Measurements from ENCODE around the gene ARL3.
"Not testable (repeated sequence)": the region's sequence is repeated elsewhere in the genome, so short reads cannot be mapped to it uniquely, and the experiment has no call there.

Gene ARL3

GRCh38 chr10:102735065-102735562 is 20.9 kb upstream of the ARL3 start:
- no peak for DNase-seq

- no peak for DNase-seq
These were observed 18.5 kb upstream of the ARL3 start for GRCh38 chr10:102732661-102733060.

- DNase-seq, result no peak
These were observed 17.1 kb upstream of the ARL3 start for GRCh38 chr10:102731222-102731800.

DNA sequence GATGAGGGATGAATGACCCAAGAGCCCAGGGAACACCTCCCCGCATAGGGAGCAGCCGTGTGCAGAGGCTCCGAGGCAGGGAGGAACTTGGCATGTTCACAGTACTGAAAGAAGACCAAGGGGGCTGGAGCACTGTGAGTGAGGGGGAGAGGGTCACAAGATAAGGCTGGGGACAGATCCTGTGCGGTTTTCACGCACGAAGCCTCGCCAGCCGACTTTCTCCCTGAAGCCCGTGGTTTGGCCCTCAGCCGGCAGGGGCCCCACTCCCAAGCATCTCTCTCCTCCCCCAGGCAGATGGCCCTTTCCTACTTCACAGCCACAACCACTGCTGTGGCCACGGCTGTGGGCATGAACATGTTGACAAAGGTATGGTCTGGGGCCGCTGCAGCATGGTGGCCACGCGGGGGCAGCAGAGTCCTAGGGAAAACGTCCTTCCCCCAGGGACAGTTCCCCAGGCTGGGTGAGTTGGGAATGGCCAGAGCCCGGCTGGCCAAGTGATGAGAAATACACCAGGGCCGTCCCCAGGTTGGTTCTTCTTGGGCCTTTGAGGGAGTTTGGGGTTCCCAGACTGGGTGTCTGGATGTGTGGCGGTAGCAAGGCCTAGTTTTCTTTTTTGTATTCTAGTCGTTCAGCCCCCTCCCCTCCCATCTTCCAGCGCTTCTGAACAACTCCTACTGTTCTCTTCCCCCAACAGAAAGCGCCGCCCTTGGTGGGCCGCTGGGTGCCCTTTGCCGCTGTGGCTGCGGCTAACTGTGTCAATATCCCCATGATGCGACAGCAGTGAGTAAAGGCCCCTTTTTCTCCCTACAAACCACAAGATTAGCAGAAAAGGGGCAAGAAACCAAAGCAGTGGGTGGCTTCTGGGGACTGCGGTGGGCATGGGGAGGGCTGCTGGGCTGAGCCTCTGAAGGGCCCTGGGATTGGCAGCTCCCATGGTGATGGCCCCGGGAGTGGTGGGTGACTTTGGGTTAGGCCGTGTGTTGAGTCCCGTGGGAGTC is 15.1 kb upstream of the ARL3 start:
- peak; percentile 78 for DNase-seq

- DNase-seq, result no peak
These were observed 13.0 kb upstream of the ARL3 start for GRCh38 chr10:102727037-102727818.

DNA sequence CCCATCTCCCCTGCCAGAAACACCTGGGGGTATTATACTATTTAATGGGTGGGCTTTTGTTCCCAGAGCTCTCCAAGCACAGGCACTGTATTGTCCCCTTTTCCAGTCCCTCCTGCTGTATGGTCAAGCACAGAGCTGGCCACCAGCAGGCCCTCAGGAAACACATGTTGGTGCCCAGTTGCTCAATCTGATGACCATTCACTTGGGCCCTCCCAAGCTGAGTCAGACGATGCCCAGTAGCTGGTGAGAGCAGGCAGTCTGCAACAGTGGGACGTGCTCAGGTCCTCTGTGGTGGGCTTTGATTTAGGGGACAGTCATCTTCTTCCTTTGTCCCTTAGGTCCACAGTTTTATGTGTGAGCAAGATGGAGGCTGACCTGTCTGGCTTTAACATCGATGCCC is 12.1 kb upstream of the ARL3 start:
- no peak for DNase-seq

DNA sequence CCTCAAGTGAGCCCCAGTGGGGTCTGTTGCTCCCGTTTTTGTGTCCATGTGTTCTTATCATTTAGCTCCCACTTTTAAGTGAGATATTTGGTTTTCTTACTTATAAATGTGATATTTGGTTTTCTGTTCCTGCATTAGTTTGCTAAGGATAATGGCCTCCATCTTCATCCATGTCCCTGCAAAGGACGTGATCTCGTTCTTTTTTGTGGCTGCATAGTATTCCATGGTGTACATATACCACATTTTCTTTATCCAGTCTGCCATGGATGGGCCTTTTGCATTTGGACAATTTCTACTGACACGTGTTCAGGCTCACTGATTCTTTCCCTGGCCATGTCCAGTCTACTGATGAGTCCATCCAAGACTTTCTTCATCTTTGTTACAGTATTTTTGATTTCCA is 9.8 kb upstream of the ARL3 start:
- no peak for DNase-seq

DNA sequence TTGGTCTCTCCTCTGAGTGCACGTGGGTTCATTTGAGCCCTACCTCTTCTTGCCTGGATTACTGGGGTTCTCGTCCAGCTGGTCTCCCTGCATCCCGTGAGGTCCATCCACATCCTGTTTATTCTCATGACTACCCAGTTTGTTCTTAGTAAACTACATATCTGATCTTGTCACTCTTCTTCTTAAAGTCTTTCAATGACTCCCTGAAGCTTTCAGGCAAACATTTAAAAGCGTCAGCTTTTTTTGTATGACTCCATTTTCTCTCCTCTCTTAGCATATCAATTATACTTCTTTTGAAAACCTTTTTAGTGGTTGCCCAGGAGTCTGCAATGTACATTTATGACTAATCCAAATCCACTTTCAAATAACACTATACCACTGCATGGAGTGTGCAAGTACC is 7.8 kb upstream of the ARL3 start:
- DNase-seq, result no peak

- DNase-seq, result no peak
These were observed 6.6 kb upstream of the ARL3 start for GRCh38 chr10:102720775-102721301.

DNA sequence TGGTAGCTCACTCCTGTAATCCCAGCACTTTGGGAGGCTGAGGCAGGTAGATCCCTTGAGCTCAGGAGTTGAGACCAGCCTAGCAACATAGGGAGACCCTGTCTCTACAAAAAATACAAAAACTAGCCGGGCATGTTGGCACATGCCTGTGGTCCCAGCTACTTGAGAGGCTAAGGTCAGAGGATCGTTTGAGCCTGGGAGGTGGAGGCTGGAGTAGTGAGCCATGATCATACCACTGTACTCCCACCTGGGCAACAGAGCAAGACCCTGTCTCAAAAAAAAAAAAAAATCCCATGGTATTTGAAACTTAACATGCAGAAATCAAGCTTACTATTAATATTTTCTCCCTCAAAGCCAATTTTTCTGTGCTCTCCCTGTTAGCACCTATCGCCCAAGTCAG is 6.1 kb upstream of the ARL3 start:
- DNase-seq, result no peak

DNA sequence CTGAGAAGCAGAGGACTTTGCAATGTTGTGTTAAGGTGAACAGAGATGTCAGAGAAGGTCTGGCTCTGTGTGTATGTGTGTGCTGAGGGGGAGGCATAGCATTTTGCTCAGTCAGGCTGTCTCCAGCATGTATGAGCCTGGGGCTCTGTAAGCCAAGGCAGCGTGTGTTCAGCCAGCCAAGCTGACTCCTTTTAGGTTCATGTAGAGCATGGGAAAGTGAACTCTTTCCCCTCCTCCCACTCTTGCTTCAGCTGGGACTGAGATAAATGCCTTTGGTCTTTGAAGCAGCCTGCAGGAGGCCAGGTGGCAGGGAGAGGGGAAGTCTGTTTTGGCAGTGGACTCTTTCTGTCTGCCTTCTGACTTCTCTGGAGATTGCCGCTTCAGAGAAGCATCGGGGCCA is 4.0 kb upstream of the ARL3 start:
- peak; percentile 48 for DNase-seq

GRCh38 chr10:102716900-102717565 is 2.8 kb upstream of the ARL3 start:
- DNase-seq, result not testable (repeated sequence)

- no peak for DNase-seq
These were observed 1.7 kb upstream of the ARL3 start for GRCh38 chr10:102715880-102716279.

GRCh38 chr10:102714621-102715455 is 641 bp upstream of the ARL3 start, which contains the start of gene SFXN2:
Gene SFXN2 (plus strand): TSS chr10:102714636. CDS start chr10:102726637, 12,001 bp downstream.
- peak; percentile 58 for DNase-seq

DNA sequence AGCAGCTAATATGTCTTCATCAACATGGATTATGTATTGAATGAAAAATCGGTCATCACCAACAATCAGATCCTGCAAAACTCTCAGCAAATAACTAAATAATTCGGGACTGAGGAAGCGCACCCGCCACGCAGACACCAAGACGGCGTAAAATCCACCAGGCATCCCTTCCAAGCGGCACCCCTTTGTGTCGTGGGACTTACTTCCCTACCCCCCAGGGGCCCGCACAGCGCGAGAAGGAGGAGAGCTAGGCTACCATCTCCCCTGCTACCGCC is 721 bp downstream of the ARL3 start:
- DNase-seq, result no peak

DNA sequence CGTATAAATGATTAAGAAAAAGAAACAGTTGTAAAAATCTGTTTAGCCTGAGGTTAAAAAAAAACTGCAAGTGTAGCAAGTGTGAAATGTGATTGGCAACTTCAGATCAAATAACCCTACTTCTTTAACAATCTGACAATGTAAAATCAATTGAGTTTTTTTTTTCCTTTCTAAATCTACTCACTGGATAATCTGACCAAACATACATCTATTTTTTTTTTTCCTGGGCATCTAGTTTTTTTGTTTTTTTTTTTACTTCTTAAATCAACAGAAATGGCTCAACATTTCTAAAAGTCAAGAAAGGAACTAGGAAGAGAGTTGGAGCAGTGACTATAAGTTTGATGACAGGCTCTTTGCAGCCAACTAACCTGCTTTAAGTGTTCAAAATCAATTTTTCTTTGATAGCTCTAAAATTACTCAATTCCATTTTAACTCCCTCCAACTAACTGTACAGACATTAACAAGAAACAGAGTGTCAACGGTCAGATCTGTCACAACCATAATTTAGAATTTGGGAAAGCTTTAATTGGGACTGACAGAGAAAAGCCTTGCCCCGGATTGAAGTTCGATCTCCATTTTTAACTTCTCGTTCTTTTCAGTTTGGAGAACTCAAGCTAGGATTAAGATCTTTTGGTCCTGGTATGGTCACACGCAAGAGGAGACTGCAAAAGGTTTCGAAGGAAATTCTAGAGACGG is 1.2 kb downstream of the ARL3 start:
- DNase-seq, result peak; percentile 38

DNA sequence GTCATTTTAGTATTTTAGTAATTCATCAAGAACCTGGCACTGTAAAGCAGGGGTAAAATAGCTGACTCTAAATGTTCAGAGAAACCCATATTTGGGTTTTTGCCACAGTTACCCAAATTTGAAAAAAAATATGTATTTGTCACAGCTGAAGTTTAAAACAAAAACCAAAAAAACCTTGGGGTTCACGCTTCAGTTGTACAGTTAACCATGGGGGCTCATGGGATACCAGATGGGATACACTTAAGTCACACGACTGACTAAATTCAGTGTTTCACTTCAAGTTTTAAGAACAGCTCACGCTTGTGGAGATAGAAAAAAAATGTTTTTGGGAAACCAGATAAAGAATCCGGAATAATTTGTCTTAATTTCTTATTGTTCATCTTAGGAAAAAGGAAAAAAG is 2.1 kb downstream of the ARL3 start:
- DNase-seq, result no peak

DNA sequence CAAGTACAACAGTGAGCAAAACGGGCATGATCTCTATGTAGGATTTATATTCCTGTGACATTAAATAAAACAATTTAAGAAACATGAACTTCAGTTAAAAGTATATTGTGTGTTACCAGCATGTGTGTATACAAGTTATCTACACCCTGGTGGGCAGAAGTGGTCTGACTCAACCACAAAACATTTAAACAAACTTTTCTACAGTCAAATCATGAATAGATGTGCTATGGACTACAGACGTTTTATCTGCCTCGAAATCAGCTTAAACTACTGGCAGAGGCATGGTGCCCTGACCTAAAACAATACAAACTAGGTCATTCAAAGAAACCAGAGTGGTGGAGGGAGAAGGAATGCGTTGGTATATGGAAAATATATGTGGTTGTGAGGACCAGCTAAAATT is 3.6 kb downstream of the ARL3 start:
- peak; percentile 48 for DNase-seq

- DNase-seq, result no peak
These were observed 8.7 kb downstream of the ARL3 start for GRCh38 chr10:102705531-102705930.

DNA sequence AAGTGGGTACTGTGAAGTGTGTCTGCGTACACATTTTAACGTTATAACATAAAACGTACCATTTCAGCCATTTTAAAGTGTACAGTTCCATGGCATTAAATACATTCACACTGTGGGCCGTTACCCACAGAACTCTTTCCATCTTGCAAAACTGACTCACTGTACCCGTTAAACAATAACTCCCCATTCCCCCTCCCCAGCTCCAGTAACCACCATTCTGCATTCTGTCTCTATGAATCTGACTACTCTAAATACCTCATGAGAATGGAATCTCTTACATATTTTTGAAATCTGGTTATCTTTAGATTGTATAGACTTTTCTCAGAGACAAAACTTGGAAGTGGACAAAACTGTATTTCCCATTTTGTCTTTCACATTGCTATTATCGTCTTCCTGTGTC is 9.3 kb downstream of the ARL3 start:
- DNase-seq, result no peak

DNA sequence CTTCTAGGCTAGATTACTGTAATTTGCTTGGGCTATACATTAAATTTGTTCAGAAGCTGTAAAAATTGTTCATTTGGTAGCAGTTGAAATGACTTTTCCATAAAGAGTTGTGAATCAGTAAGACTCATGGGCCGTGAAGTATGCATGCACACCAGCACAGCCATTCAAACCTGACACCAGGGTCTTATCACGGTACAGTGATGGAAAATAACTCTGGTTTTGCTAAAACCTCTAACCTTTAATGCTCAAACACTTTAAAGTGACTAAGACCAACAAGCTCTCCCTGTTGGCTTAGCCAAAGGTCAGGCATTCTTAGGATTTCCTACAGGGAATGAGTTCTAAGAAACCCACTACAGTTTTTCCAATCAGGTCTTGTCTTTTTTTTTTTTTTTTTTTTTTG is 11.5 kb downstream of the ARL3 start:
- no peak for DNase-seq

All from hematopoietic multipotent progenitor cell treated with erythropoietin and hydrocortisone succinate and interleukin-3 and kit ligand, for 8 days (in vitro differentiated cells).